Dermis blood vessel endothelial cell (primary cell): Measurements from ENCODE around the gene MFSD6. TPM values are rescaled to one million over a fixed set of nuclear protein-coding genes. Genes with fewer than 3 reads are reported as not detected.
A peak's percentile ranks its signal among the peaks of the same experiment; 100 is the strongest.
"Not testable (repeated sequence)": the region's sequence is repeated elsewhere in the genome, so short reads cannot be mapped to it uniquely, and the experiment has no call there.

Experiments
- DNase-seq: peaks from one replicate; pipeline ENCODE4 v3.0.0; 2010
- total RNA-seq: library from RNA; depleted of rRNA; stranded (reverse); fragments of >200 nt; gene quantifications from 2 replicates; pipeline ENCODE4 v1.2.3, GENCODE V29; 2014

The MFSD6 gene
- total RNA-seq, 1 donor from 2014 or later, result 9.9 TPM

DNA sequence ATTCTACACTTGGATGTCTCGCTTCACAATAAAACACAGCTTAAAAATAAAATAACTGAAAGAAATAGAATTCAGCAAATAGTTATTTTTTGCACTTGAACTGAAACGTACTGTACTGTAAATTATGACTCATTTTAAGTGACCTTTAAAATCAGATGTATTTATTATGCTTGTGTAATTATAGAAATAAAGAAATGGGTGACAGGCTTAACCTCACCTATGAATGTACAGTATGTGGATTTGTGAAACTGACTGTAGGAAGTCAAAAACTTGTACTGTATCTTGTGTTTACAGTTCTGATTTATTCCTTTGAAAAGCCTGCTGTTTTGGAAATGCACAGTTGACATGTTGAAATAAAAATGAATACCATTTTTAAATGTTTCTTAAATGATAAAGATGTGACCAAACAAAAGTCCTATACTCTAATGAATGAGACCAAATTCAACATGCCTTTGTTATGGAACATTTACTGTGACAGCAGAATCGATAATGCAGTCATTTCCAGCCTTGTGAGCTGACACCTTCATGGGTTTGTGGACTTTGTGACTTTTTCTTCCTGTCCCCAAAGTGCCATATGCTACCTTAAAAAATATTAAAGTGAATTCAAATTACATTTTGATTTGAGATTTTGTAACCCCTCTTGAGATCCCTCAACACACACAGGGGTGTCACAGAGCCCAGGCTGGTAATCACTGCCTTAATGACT lies 93.7 kb downstream of the MFSD6 start:
- DNase-seq, result no peak

DNA sequence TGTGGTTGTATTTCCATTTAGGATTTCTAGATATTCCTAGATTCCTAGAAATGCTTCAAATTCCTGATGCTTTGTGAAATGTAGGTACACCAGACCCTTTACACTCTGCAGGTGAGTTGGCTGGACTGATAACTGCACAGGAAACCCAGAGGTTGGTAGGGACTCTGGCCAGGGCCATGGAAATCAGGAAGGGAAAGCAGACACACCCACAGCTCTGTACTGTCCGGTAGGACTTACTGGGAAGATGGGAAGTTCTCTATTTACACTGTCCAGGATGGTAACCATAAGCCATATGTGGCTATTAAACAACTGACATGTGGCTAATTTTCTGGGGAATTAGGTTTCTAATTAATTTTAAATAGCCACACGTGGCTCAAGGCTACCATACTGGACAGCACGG lies 94.9 kb downstream of the MFSD6 start:
- no peak for DNase-seq

DNA sequence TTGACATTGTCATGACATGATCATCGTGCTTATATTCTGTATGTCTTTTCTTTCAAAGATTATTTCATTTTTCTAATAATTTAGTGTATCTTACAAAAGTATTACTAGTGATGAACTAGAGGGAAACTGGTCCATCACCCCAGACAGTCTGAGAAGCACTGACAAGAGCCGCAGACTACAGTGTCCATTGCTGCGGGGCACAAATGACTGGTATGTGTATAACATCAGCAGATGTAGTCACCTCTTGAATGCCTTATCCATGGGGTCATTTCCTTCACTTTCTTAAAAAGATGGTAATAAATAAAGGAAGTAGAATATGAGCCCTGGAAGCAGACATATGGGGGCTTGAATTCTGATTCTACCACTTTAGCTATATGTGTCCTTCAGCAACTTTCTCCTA lies 96.8 kb downstream of the MFSD6 start:
- no peak for DNase-seq

DNA sequence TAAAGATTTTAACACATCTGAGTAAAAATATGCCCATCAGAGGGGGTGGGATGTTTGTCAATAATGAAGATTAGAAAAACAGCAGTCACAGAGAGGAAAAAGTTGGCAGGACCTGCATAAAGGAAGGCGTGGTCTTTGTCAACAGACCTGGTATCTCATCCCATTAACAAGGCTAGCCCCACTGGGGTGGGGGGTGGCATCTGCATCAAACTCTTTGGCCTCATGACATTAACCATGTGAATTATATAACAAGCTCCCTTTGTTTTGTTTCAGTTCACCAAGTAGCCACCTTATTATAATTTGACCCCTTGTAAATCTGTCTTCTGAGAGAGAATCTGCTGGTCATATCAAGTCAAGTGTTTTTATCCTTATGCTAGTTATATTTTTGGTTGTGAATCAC lies 97.5 kb downstream of the MFSD6 start:
- DNase-seq, result no peak

DNA sequence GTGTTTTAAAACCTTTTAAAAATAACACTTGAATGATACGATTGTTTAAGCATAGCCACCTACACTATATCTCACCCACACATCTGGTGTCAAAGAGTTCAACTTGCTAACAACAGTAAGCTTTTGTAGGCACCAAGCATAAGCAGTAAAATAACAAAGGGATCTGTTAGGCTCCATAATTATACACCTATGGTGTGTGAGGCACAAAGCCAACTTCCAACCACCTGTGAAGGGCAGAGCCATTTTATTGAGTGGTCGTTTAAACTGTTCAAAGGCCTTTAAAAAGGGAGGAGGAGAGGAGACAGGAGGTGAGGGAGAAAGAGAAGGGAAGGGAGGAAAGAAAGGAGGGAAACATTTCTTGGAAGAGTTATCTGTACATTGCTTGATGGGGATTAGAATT lies 98.5 kb downstream of the MFSD6 start:
- no peak for DNase-seq

DNA sequence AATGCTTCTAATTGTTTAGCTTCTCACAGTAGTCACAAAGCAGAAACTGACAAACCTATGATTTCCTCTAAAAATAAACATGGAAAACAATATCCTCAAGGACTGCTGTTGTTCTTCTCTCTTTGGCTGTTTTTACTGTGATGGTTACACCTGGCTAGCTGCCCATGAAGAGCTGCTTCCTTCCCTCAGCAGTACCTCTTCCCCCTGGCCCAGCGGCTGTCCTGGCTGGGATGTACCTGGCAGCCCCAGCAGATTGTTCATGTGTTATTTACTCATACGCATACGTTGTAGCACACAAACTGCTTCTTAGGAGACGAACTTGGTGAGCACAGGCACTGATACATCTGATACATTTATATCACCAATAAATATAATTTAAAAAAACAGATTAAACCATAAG lies 99.0 kb downstream of the MFSD6 start:
- DNase-seq, result peak; percentile 34

DNA sequence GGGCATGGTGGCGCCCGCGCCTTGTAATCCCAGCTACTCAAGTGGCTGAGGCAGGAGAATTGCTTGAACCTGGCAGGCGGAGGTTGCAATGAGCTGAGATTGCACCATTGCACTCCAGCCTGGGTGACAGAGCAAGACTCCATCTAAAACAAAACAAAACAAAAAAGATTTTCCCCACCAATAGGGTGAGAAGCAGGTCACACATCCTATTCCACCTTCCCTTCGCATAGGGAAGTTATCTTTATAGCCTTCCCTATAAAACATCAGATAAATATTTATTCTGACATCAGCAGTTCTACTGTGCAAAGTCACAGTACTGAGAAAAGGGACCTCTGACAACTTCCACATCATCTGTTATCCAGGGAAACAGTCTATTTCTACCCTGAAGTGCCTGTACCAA lies 101.7 kb downstream of the MFSD6 start:
- not testable (repeated sequence) for DNase-seq

DNA sequence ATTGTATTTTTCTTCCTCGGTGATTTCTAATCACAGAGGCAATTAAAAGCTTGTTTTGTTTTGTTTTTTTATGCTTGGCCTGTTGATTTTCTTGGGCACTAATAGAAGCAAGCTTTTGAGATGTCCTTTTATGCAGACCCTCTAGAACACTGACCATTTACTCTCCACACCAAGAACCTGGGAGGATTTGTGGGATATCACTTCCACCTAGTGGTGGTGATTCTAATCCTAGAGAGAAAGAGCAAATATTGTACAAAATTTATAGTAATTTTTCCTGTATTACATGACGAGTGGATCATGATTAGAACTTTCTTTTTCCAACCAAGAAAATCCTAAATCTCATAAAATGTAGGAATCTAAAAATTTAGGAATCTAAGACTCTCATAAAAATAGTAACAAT lies 102.9 kb downstream of the MFSD6 start:
- peak; percentile 74 for DNase-seq

DNA sequence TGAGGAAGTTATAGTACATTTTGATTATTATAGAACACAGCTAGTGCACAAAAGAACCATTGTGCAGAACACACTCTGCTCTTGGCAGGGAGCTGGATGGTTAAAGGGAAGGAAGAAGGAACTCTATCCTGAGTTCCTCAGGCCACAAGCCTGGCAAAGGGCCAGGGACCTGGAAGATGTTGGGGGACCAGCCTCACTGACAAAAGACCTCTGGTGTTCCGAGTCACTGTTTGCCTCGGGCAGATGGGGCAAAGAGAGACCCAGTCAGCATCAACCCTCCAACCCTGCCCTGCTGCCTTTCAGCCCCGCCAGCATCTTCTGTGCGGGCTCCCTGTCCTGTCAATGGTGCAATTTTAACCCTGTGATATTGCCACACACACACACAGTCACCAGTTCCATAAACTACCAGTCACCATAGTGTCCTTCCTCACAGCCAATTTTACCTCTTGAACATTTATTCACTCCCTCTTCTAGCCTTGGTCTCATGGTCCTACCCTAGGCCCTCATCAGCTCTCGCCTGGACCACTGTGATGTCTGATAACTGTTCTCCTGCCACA lies 104.5 kb downstream of the MFSD6 start:
- no peak for DNase-seq

DNA sequence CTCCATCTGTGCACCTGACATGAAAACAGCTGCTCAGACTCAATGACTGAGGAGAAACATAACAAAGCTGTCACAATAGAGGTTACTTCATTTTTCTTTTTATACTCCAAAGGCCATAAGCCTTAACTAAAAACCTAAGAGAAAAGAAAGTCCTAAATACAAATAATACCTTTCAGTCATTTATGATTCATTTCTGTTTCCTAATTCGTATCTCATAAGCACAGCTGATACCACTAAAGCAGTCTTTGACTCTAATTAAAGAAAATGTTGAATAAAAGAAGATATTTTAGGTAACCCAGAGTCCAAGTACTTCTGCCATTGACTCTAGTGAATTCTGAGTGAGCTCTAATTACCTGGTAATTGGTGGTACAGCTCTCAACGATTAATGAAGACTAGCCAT lies 105.7 kb downstream of the MFSD6 start:
- no peak for DNase-seq

DNA sequence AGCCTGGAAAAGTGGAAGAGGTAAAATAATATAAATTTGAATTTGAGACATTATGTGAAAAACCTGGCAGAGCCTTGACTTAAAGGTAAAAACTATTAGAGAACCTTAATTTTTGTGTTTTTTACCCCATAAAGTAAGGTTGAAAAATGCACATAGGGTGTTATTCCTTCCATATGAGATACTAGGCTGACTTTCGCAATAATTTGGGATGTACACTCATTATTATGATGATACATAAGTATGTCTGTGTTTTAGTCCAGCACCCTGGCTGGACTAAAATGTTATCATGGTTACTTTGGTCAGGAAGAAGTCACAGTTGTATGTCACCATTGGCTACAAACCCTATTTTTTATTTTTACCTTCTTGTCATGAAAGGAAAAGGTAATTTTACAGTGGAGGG lies 106.5 kb downstream of the MFSD6 start:
- no peak for DNase-seq

DNA sequence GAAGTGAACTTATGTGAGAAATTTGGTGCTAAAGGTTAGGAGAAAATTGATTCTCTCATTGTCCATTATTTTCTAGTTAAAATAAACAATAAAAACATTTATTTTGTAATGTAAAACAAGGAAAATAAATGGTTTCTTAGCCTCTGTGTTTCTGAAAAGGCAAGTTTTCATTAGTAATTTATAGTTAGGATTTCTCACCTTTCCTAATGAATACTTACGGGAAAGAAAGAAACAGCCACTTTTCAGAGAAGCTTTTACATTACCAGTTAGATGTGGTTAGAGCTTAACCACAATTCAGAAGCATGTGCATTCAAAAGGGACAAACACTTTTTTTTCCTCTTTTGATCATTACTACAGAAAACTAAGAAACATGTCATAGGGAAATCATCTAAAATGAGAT lies 107.5 kb downstream of the MFSD6 start:
- no peak for DNase-seq

DNA sequence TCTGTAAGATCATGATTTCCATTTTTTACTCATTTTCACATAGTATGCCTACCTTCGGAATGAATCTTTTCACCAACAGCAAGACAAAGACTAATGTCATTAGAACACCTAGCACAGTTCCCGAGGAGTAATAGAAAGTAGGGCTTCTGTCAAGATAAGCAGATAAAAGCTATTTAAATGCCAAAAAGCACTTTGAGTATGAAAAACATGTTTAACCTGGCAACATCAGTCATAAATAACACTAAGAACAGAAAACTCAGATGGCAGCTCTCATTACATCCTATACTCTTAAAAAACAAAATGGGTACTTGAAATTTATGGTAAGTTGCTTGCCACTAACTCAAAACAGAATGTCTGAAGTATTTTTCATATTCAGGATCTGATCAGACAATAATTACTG lies 109.3 kb downstream of the MFSD6 start:
- DNase-seq, result no peak

DNA sequence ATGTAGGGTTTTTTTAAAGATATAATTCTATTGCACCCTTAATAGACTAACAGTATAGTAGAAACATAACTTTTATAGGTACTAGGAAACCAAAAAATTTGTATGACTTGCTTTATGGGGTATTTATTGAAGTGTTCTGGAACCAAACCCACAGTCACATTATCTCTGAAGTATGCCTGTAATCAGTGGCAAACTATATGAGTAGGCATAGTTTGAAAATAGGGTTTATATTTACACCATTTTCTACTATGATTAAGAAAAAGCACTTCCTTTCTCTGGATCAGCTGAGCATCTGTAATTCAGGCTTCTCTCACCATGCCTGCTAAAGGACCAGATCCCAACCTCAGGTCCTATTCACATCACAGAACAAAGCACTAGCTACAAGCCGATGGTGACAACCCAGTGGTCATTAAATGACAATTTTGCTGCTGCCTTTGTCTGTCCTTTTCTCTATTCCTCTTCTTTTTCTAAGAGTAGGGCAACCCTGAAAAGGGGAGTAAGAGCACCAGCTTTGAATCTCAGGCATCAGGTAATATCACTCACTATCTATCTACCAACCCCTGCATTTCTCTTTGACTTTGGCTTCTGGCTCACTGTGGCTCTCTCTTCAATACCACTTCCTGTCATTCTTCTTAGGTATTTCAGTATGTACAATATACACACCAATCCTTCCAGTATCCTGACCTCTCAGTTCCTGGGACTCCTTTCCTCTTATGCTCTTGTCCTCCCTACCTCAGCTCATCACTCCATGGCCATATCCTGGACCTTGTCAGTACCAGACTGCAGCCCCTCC lies 112.0 kb downstream of the MFSD6 start:
- DNase-seq, result no peak

DNA sequence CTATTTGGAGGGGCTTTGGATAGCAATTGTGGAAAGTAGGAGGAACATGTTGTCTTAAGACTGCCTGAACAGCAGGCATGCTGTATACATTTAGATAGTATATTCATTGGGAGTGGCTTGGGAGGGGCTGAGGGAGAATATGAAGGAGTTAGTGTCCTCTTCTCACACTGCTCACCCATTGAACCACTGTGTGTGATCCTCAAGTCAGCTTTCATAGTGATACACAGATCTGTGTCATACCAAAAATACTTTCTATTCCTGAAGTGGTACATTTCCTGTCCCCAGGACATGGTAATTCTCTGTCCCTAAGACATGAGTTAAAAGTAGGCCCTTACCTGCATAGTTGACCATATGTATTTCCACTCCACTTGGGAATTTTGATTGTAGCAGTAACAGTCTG lies 116.8 kb downstream of the MFSD6 start:
- DNase-seq, result no peak

DNA sequence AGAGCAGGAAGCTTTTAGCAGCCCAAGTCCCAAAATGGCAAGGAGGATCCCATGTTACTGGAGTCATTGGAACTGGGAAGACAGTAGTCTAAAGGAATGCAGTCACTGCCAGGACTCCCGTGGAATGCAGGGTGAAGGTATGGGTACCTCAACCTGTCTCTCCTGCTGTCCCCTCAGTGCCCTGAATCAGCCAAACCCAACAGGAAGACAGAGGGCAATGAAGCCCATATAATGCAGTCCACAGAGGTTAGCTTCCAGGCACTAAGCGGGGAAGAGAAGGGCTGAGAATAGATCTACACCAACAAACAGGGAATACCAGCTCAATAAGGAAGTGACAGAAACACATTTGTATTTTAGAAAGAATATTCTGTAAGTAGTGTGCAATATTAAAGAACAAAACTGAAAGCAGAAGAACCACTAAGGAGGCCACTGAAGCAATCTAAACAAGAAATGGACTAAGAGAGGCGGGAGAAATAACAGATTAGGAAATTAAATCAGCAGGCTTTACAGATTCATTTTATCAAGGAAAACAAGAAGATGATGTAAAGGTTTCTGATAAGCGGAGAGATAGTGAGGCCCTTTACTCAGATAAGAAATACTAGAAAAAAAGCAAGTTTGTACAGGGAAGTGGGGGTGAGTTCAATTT lies 118.1 kb downstream of the MFSD6 start:
- no peak for DNase-seq

DNA sequence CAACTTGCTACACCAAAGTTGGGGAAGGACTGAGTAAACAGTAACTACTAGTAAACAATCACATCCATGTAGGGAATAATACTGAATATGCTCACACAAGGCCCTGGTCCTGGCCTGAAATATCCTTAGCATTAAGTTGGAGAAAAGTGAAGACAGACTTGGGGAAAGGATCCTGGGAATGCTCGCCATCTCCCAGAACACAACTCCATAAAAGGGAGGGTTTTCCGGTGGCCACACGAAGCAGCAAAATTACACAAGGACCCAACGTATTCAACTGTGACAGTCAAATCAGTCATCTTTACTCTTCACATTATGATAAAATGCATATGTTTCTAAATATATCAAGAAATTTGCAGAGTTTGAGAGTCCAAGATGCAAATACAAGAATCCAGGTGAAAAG lies 119.1 kb downstream of the MFSD6 start:
- DNase-seq, result no peak

DNA sequence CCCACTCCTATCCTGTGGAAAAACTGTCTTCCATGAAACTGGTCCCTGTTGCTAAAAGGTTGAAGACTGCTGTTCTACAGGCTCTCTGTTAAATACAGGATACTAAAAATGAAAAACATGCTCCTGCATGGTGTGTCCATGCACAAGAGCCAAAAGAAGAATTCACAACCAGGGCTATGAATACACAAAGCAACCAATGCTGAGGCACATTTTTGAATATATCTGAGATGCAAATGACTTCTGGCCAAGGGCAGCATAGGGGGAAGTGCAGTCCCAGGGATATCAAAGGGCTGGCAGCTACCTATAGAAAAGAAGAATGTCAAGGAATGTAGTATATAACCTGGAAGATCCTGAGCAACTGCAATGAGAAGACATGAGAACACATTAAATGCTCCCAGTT lies 119.8 kb downstream of the MFSD6 start:
- no peak for DNase-seq

DNA sequence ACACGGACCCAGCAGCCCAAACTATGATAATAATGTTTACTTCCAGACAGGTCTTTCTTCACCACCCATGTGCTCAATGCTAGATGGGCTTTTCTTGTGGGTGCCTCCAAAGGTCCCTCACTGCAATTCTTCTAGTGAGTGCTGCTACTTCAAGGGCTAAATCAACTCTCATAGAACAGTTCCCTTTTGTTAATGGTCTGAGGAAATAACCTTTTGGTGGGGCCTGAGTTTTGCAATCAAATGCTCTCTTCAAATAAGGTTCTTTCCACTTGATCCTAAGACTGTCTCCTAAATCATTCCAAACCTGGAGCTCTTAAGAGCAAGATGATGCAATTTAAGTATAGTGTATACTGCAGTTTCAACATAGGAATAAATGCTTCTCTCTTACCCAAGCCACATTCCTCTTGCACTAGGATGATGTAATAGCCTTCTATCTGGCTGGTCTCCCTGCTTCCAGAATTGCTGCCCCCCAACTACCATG lies 120.4 kb downstream of the MFSD6 start:
- no peak for DNase-seq

DNA sequence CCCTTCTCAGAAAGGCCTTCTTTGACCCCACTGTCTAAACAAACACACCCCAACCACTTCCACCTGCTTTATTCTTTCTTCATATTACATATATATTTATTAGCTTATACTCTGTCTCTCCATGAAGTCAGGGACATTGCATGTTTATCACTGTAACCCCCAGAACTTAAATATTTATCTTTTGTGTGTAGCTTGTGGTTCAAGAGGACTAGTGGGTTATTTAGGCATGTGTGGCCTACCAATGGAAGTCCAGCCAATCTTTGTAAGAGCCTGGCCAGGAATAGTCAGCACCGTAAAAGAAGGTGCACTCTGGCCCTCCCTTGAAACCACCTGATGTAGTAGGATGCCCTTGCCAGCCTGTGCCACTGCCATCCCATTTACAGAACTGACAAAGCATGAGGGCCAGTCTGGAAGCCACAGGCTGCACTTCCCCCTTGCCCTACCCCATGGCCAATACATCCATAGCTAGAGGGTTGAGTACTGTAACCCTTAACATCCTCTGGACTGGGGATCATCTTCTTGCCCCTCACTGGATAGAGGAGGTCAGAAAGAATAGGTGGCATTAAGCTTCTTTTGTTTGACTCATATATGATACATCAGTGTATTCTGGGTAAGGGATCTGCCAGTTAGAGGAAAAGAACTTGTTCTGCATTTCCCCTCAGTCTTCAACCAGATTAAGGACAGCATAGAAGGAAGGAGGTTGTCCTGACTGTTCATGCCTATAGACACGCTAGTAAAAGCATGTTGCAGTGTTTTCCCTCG lies 121.5 kb downstream of the MFSD6 start:
- no peak for DNase-seq

DNA sequence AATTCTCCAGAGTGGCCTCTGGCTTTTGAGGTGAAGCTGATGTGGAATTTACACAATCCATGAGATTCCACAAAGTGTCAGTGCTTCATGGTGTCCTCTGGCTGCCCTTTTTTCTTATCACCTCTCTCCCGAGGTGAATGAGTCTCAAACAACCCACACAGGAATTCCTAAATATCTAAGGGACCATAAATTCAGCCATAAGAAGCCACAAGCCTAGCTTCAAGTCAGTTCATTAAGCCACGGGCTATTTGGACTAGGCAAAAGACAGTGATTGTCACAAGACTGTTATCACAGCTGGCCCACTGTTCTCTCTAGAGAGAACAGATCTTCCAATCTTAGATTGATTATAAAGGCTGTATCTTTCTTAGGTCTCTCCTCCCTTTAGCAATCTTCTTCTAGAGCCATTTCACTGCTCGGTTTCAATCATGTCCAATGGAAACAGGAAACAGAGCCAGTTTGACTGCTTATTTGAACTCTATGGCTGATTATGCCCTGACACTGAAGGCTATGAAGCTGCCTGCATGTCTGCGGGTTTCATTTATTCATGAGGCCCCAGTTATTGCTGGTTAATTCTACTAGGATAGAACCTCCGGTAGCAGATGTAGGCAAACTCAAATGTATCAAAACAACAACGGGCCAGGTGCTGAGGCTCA lies 122.2 kb downstream of the MFSD6 start:
- no peak for DNase-seq

DNA sequence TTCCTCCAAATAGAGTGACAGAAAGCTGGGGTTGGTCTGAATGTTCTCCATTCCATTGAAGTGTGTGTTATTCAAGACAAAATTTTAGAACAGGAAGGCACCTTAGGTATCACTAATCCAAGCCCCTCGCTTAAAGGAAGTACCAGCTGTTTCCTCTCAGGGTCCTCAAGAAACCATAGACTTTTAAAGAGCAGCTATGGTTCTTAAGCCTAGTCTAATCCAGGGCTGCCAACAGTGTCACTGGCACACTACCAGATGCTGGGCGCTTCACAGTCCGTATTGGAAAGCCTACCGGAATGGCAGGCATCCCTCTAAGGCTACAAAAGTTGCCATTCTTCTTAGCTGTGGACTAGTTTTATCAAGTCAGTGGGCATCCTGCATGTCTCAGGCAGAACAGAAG lies 124.4 kb downstream of the MFSD6 start:
- DNase-seq, result peak; percentile 10
